ENCODE data around the gene RRP9.

- TF ChIP-seq CTCF (IDR thresholded peaks at IDR 0.05 in 8 of 11, conservative IDR thresholded peaks at IDR 0.05 in 3 of 11): no peak
- no peak for TF ChIP-seq POLR2AphosphoS5 (IDR thresholded peaks at IDR 0.05)
- no peak for TF ChIP-seq POLR2A (IDR thresholded peaks at IDR 0.05)
Observed at GRCh38 chr3:51984269-51984647, 42.6 kb upstream of the RRP9 start.
